Measurements from ENCODE around the gene FSCN2.

FSCN2 gene

GRCh38 chr17:81515530-81516041 is 12.6 kb upstream of the FSCN2 start:
- H3K4me1 ChIP-seq: no peaks in the 10 kb centered on the region
- peaks cover 17% of the 10 kb centered on the region for H3K36me3 ChIP-seq

GRCh38 chr17:81516439-81516838 is 11.7 kb upstream of the FSCN2 start:
- TF ChIP-seq CTCF (IDR thresholded peaks at IDR 0.05; ENCODE audit: low read depth, low read length): no peak
- Histone ChIP-seq H3K4me3 (ENCODE audit: low read depth, low read length) (no peak overlapping the region), H3K36me3 (peaks cover 8% of the 10 kb centered on the region), H3K27me3 (no peaks in the 10 kb centered on the region), H3K4me1 (no peaks in the 10 kb centered on the region), H3K9me3 (no peaks in the 10 kb centered on the region)
- no peak for DNase-seq

More at GRCh38 chr17:81515530-81516041, 12.6 kb upstream of the FSCN2 start:
- no peak for TF ChIP-seq CTCF (IDR thresholded peaks at IDR 0.05; ENCODE audit: low read depth, low read length)
- Histone ChIP-seq H3K27me3 (no peaks in the 10 kb centered on the region), H3K9me3 (no peaks in the 10 kb centered on the region), H3K4me3 (ENCODE audit: low read depth, low read length) (peak overlapping the region; percentile 69)
- DNase-seq: no peak

GRCh38 chr17:81517009-81517338 is 11.2 kb upstream of the FSCN2 start:
- Histone ChIP-seq H3K27me3 (no peaks in the 10 kb centered on the region), H3K9me3 (no peaks in the 10 kb centered on the region), H3K4me3 (ENCODE audit: low read depth, low read length) (no peak overlapping the region), H3K36me3 (peaks cover 3% of the 10 kb centered on the region), H3K4me1 (no peaks in the 10 kb centered on the region)
- DNase-seq: no peak
- TF ChIP-seq CTCF (IDR thresholded peaks at IDR 0.05; ENCODE audit: low read depth, low read length): no peak

- no peak overlapping the region for H3K4me3 ChIP-seq (ENCODE audit: low read depth, low read length)
- TF ChIP-seq CTCF (IDR thresholded peaks at IDR 0.05; ENCODE audit: low read depth, low read length): no peak
- DNase-seq: peak; percentile 26
Measured at GRCh38 chr17:81517339-81518112, 10.7 kb upstream of the FSCN2 start.

GRCh38 chr17:81518113-81518784 is 9.9 kb upstream of the FSCN2 start:
- no peak for DNase-seq
- Histone ChIP-seq H3K36me3 (no peaks in the 10 kb centered on the region), H3K27me3 (no peaks in the 10 kb centered on the region), H3K9me3 (no peaks in the 10 kb centered on the region), H3K4me1 (no peaks in the 10 kb centered on the region), H3K4me3 (ENCODE audit: low read depth, low read length) (no peak overlapping the region)
- no peak for TF ChIP-seq CTCF (IDR thresholded peaks at IDR 0.05; ENCODE audit: low read depth, low read length)

More at GRCh38 chr17:81517339-81518112, 10.7 kb upstream of the FSCN2 start:
- Histone ChIP-seq H3K36me3 (no peaks in the 10 kb centered on the region), H3K9me3 (no peaks in the 10 kb centered on the region), H3K27me3 (no peaks in the 10 kb centered on the region), H3K4me1 (no peaks in the 10 kb centered on the region)

GRCh38 chr17:81518785-81519283 is 9.3 kb upstream of the FSCN2 start:
- TF ChIP-seq CTCF (IDR thresholded peaks at IDR 0.05; ENCODE audit: low read depth, low read length): no peak
- Histone ChIP-seq H3K9me3 (no peaks in the 10 kb centered on the region), H3K4me3 (ENCODE audit: low read depth, low read length) (no peak overlapping the region), H3K27me3 (no peaks in the 10 kb centered on the region), H3K36me3 (no peaks in the 10 kb centered on the region), H3K4me1 (no peaks in the 10 kb centered on the region)
- DNase-seq: no peak

Data from BE2C (cell line).